Fibroblast of peridontal ligament (primary cell): ENCODE measurements around the gene SLC25A29.
"Not testable (repeated sequence)": the region's sequence is repeated elsewhere in the genome, so short reads cannot be mapped to it uniquely, and the experiment has no call there.

ENCODE experiments used
- DNase-seq: peaks from one replicate; pipeline ENCODE4 v3.0.0-alpha.2; 2010; ENCODE audit errors: extremely low read depth

The SLC25A29 gene

DNA sequence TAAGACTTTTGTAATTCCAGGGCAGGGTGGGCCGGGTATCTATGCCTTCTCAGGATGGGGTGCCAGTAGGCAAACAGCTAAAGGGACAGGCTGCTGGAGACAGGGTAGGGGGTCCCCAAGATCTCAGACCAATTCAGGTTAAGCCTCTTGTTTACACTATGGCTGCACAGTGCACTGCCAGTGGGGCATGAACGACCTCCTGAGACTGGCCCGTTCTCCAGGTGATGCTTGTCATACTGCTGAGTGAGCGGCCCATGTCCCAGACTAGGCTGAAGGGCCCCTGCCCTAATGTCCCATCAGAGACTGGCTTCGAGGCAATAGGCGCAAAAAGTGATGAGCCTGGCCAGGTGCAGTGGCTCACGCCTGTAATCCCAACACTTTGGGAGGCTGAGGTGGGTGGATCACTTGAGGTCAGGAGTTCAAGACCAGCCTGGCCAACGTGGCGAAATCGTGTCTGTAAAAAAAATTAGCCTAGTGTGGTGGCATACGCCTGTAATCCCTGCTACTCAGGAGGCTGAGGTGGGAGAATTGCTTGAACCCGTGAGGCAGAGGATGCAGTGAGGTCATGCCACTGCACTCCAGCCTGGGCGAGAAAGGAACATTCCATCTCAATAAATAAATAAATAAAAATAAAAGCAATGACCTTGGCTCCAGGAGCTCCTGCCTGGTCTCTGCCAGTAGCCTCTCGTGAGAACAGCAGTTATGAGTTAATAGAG lies 12.6 kb downstream of the SLC25A29 start:
- no peak for DNase-seq

DNA sequence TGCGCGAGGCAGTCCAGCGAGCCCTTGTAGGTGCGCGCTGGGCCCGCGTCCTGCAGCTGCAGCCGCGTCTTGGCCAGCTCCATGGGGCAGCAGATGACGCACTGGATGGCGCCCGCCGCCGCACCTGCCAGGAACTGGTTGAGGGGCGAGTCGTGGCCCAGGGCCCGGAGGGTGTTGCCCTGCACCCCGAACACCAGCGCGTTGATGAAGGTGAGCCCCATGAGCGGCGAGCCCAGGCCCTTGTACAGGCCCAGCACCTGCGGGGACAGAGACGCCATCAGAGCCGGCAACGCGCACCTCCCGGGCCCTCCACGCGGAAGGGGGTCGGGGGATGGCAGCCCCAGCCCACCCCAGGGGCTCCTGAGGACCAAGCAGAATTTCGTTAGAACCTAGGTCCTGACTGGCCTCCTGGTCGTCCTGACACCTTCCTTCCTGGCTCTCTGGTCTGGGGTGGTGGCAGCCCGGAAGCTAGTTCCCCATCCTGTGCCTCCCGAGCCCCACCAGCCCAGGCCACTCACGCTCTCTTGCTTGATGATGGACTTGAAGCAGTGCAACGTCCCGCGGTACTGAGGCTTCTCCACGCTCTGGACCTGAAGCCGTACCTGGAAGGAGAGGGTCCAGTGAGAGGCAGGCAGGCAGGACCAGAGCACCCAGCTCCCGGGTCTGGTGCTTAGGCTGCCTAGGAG lies 13.3 kb downstream of the SLC25A29 start:
- DNase-seq = no peak

DNA sequence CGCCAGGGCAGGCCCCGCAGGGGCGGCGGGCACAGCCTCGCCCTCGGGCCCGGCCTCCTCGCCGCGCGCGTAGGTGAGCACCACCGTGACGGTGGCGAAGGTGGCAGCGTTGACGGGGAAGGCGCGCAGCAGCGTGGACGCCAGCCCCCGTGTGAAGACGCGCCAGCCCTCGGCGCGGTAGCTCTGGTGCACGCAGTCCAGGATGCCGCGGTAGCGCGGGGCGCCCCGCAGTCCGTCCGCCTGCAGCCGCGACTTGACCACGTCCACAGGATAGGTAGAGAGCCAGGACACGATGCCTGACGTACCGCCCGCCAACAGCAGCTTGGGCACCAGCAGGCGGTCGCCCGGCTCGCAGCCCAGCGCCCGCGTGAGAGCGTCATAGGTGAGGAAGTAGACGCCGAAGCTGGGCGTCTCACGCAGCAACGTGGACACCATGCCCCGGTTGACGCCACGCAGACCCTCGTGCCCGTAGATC lies 13.9 kb downstream of the SLC25A29 start:
- DNase-seq = no peak

DNA sequence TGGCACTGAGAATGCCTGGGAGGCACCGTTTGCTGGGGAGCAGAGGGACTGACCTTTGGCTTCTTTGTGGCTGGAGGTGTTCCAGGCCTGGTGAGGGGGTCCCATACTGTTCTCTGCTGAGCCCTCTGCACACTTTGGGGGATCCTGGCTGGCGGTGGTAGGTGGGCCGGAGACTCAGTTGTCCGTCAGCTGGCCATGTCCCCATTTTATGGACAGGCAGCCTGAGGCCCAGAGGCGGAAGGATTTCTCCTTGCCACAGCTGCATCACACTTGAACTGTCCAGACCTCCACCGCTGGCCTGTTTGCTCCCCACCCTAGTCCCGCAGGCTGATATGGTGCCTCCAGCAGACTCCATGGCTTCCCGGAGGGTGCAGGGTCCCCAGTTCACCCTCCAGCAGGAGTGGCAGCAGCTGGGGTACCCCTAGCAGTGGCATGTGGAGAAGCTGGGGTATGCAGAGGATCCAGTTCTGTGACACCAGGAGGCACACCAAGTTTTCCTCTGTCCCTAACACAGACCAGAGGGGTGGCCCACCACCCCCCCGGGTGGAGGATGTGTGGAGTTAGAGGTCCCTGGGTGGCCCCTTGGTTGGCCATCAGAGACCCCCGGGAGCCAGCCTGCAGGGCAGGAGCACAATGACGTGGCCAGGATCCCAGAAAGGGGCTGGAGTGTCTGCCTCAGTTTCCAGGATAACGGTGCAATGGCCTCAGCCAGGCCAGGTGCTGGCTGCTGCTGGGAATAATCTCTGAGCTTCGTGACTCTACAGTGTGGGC lies 14.8 kb downstream of the SLC25A29 start:
- DNase-seq = no peak

DNA sequence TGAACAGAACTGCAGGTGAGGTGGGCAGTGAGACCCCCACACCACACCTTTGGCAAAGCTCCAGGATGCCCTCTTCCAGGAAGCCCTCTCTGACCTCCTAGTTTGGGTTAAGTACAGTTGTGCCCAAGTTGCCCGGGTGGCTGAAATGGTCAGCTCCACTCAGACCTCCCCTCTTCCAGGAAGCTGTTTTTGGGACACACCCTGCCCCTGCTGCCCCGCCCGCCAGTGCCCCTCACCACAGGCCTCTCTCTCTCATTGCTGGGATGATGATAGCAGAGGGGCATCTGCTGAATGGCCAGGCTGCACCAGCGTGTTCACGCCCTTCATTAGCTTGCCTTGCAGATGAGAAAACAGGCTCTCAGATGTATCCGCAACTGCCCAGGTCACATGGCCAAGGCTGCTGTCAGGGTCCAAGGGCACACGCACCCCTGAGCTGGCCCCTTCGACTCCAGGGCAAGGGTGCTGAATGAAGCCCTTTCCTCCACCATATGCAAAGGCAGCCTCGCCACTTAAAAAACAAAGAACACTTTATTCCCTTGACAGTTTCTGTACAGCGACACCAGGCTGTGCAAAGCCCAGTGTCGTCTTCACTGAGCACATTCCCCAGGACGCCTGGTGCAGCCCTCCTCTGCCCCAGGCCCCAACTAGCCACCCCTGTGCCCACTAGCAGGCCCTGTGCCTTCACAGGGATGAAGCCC lies 15.5 kb downstream of the SLC25A29 start:
- no peak for DNase-seq

DNA sequence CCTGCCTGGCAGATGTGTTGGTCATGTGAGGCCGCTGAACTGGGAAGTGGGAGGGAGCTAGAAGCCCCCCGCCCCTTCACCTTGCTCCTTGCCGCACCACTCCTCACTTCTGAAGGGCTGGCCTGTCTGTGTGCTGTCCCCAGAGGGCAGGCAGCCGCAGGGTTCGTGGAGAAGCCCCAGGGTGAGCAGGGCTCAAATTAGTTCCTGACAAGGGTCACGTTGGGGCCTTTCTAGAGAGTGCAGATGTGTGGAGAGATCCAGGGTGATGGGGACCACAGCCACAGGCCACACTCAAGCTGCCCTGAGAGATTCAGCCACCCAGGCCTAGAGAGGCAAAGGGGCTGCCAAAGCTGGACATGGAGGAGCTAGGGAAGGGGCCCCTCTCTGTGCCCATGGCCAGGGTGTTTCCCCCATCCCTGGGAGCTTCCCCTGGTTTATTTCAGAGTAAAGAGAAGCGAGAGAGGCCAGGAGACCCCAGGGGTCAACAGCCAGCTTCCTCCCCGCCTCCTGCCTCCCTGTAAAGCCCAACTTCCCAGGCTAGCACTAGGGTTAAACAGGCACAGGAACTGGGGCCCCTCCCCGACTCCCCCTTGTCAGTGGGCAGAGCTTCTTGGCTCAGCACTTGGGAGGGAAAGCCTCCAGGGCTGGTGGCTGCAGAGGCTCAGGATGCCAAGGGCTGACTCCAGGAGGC lies 16.2 kb downstream of the SLC25A29 start:
- no peak for DNase-seq

GRCh38 chr14:100288382-100289185 lies 17.7 kb downstream of the SLC25A29 start:
- peak; percentile 61 for DNase-seq

DNA sequence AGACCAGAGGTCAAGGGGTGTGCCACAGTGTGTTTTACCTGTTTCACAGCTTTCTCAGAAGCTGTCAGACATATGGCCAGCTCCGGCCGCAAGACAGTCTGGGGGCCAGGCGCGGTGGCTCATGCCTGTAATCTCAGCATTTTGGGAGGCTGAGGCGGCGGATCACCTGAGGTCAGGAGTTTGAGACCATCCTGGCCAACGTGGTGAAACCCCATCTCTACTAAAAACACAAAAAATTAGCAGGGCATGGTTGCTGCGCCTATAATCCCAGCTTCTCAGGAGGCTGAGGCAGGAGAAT lies 18.3 kb downstream of the SLC25A29 start:
- DNase-seq = not testable (repeated sequence)

DNA sequence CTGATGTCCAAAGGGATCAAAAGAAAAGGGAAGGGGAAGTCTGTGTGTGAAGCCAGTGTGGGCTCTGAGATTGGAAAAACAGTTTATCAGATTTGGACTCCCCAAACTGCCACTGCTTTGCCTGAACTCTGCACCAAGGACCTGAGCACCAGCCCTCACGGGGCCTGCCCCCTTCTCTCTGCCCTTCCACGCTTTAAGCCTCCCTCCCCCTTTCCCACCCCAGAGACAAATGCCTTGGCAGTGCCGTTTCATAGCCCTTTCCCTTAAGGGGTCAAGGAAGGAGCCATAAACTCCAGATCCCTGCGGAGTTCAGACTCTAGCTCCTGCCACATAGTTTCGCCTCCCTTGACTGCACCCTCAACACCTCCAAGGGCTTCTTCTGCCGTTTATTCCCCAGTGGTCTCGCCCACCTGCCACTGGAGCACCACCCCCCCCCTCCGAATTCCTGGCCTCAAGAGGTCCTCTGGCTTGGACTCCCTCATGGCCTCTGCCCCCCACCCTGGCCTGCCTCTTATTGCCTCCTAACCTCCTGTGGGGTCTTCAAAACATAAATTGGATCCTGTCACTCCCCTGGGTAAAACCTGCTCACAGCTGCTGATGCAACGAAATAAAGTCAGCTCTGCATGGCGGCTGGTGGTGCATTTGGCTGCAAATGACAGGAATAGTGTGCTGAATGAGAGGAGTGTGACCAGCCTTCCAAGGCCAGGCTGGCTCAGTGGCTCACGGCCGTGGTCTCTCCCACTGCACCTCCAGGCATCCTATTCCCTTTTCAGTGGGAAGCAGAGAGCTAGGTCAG lies 18.8 kb downstream of the SLC25A29 start:
- DNase-seq = no peak

- DNase-seq = no peak
Observed at GRCh38 chr14:100286484-100287191, 19.6 kb downstream of the SLC25A29 start.

DNA sequence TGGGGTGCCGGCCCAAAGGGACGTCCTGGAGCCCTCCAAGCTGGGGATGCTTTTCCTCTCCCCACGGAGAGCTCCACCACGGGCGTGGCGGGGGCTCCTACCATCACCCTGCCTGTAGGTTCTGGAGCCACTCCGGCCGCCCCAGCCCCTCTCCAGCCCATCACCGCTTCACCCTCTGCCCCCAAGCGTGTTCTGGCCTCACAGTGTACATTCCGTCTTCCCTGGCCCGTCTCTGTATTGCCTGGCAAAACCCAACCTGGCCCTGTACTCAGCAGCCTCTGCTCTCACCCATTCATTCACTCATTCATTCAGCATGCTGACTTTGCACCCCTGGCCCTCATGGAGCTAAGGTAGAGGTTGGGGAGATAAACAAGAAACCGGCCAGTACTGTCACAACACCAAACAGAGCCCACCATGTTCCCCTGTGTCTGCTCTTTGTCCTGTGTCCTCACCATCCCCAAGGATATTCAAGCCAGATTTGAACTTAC lies 20.3 kb downstream of the SLC25A29 start:
- DNase-seq = no peak

GRCh38 chr14:100285021-100285912 lies 21.0 kb downstream of the SLC25A29 start:
- peak; percentile 28 for DNase-seq

DNA sequence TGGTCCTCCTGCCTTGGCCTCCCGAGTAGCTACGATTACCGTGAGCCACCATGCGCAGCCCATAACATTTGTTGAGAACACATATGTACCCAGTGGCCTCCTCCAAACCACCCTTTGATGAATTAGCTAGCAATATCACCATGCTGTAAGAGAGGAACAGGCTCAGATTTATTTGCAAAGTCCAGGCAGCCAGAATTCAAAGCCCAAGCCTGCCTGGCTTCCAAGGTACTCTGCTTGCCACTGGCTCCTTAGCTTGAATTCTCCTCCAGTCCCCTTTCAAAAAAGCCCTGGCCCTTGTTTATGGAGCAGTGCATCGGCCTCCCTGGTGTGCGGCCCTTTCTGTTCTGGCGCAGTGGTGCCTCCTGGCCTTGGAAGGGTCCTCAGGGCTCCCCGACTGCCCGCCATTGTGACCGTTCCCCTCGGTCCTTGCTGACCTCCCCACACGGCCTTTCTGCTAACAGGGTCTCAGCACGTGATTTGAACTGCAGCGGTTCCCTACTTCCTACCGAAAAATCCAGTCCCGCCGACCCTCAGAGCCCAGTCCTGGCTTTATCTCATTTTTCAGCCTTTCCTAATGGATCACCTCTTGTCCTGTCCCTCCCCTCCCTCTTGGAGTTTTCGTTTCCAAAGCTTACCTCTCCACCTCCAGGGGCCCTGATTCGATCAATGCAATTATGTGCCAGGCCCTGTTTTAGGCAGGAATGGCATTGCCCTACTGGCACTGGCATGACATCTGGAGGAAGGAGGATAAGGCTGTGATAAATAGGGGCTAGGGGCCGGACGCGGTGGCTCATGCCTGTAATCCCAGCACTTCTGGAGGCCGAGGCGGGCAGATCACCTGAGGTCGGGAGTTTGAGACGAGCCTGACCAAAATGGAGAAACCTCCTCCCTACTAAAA lies 22.0 kb downstream of the SLC25A29 start:
- no peak for DNase-seq

GRCh38 chr14:100283436-100283835 lies 22.8 kb downstream of the SLC25A29 start:
- not testable (repeated sequence) for DNase-seq

GRCh38 chr14:100282766-100283419 lies 23.4 kb downstream of the SLC25A29 start:
- DNase-seq = no peak

DNA sequence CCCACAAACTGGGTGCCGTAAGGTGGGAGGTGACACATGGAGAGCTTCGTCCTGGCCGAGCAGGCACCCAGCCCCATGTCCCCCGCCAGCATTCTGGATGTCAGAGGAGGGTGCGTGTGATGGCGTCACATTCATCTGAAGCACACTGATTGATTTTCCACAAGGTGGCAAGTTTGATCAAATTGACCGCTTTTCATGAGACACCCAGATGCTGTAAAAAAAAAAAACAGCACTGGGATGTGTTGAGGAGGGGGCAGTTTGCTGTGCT lies 24.2 kb downstream of the SLC25A29 start:
- DNase-seq = no peak
